ENCODE measurements around the gene MTM1. TPM values are rescaled to one million over a fixed set of nuclear protein-coding genes. Genes with fewer than 3 reads are reported as not detected.
A peak's percentile ranks its signal among the peaks of the same experiment; 100 is the strongest.

Gene MTM1
- total RNA-seq, 1 donor from 2014 or later, result 18.2 TPM

DNA sequence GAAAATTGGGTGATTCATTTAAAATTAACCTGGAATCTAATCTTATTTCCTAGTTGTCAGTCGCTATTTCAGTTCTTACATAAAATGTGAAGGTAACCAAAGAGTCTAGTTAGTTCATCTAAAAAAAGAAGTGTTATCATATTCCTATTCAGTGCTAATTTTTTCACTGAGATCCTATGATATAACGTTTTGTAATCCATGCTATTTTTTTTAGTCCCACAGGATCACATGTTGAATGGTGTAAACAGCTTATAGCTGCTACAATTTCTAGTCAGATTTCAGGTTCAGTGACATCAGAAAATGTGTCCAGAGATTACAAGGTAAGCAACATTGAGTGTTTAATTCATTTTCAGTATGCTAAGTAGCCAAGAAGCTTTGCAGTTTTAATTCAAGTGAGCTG is 130.6 kb downstream of the MTM1 start:
- peaks cover 44% of the 10 kb centered on the region for H3K4me1 Mint-ChIP-seq
- intact Hi-C loops (cut with micrococcal nuclease), result no loop called here
- no peaks in the 10 kb centered on the region for H3K9me3 Mint-ChIP-seq
- no peak for DNase-seq
- no peaks in the 10 kb centered on the region for H3K27me3 Mint-ChIP-seq
- peaks cover 30% of the 10 kb centered on the region for H3K36me3 Mint-ChIP-seq (ENCODE audit: low read depth)
- H3K4me3 Mint-ChIP-seq, result no peak overlapping the region
- no peak overlapping the region for H3K27ac Mint-ChIP-seq

DNA sequence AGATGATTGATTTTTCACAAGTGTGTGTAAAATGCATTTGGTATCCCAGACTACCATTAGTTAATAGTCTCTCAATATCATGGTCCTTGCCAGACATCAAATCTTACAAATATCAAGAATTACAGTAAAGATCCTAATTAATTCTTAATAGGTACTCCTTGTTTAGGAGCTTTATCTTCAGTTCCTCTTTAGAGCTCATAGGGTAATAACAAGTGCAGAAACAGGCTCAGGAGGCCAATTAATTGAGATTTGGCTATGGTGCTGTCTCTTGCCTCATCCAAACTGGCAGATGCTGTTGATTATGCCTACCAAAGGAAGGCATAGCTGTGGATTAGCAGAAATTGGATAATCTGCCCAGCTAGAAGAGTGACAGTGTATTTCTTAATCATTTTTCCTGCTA is 131.7 kb downstream of the MTM1 start:
- DNase-seq, result no peak
- Mint-ChIP-seq H3K4me3 (no peak overlapping the region), H3K36me3 (ENCODE audit: low read depth) (peaks cover 39% of the 10 kb centered on the region), H3K4me1 (peaks cover 46% of the 10 kb centered on the region), H3K9me3 (no peaks in the 10 kb centered on the region), H3K27me3 (no peaks in the 10 kb centered on the region), H3K27ac (no peak overlapping the region)
- intact Hi-C loops (cut with micrococcal nuclease), result no loop called here

- Mint-ChIP-seq H3K4me3 (no peak overlapping the region), H3K27me3 (no peaks in the 10 kb centered on the region), H3K36me3 (ENCODE audit: low read depth) (peaks cover 39% of the 10 kb centered on the region), H3K9me3 (no peaks in the 10 kb centered on the region), H3K27ac (no peak overlapping the region), H3K4me1 (peaks cover 38% of the 10 kb centered on the region)
- intact Hi-C loops (cut with micrococcal nuclease), result no loop called here
- DNase-seq, result no peak
Observed at GRCh38 chrX:150701377-150701776, 133.0 kb downstream of the MTM1 start.

GRCh38 chrX:150702966-150703694 is 134.7 kb downstream of the MTM1 start:
- no peak for DNase-seq
- Mint-ChIP-seq H3K4me1 (peaks cover 26% of the 10 kb centered on the region), H3K27ac (peak overlapping the region; percentile 39), H3K4me3 (no peak overlapping the region), H3K9me3 (no peaks in the 10 kb centered on the region), H3K27me3 (no peaks in the 10 kb centered on the region), H3K36me3 (ENCODE audit: low read depth) (peaks cover 45% of the 10 kb centered on the region)
- intact Hi-C loops (cut with micrococcal nuclease), result no loop called here

GRCh38 chrX:150703695-150703974 is 135.2 kb downstream of the MTM1 start:
- Mint-ChIP-seq H3K9me3 (no peaks in the 10 kb centered on the region), H3K27ac (peak overlapping the region; percentile 39), H3K27me3 (no peaks in the 10 kb centered on the region), H3K4me1 (peaks cover 26% of the 10 kb centered on the region), H3K36me3 (ENCODE audit: low read depth) (peaks cover 45% of the 10 kb centered on the region), H3K4me3 (no peak overlapping the region)
- intact Hi-C loops (cut with micrococcal nuclease), result no loop called here
- DNase-seq, result no peak

GRCh38 chrX:150704030-150704613 is 135.7 kb downstream of the MTM1 start:
- no peak overlapping the region for H3K4me3 Mint-ChIP-seq
- DNase-seq, result no peak
- H3K36me3 Mint-ChIP-seq (ENCODE audit: low read depth), result peaks cover 45% of the 10 kb centered on the region
- H3K27ac Mint-ChIP-seq, result peak overlapping the region; percentile 78
- no peaks in the 10 kb centered on the region for H3K27me3 Mint-ChIP-seq
- no peaks in the 10 kb centered on the region for H3K9me3 Mint-ChIP-seq
- H3K4me1 Mint-ChIP-seq, result peaks cover 26% of the 10 kb centered on the region
- intact Hi-C loops (cut with micrococcal nuclease), result no loop called here

- Mint-ChIP-seq H3K36me3 (ENCODE audit: low read depth) (peaks cover 16% of the 10 kb centered on the region), H3K4me3 (no peak overlapping the region), H3K27me3 (no peaks in the 10 kb centered on the region), H3K27ac (no peak overlapping the region), H3K4me1 (peaks cover 20% of the 10 kb centered on the region), H3K9me3 (no peaks in the 10 kb centered on the region)
- no peak for DNase-seq
- intact Hi-C loops (cut with micrococcal nuclease), result no loop called here
Observed at GRCh38 chrX:150712619-150713018, 144.2 kb downstream of the MTM1 start.

GRCh38 chrX:150715184-150715583 is 146.8 kb downstream of the MTM1 start:
- H3K4me1 Mint-ChIP-seq, result peaks cover 17% of the 10 kb centered on the region
- peaks cover 7% of the 10 kb centered on the region for H3K36me3 Mint-ChIP-seq (ENCODE audit: low read depth)
- no peak overlapping the region for H3K4me3 Mint-ChIP-seq
- H3K27ac Mint-ChIP-seq, result no peak overlapping the region
- no peaks in the 10 kb centered on the region for H3K9me3 Mint-ChIP-seq
- H3K27me3 Mint-ChIP-seq, result no peaks in the 10 kb centered on the region
- intact Hi-C loops (cut with micrococcal nuclease), result loop anchor here (5.0 kb wide), 1 partner anchor 83 kb away; no protein-coding TSS in a partner anchor
- no peak for DNase-seq

GRCh38 chrX:150719621-150720020 is 151.2 kb downstream of the MTM1 start:
- Mint-ChIP-seq H3K27ac (no peak overlapping the region), H3K9me3 (no peaks in the 10 kb centered on the region), H3K4me3 (no peak overlapping the region), H3K36me3 (ENCODE audit: low read depth) (peaks cover 24% of the 10 kb centered on the region), H3K4me1 (peaks cover 2% of the 10 kb centered on the region), H3K27me3 (no peaks in the 10 kb centered on the region)
- no peak for DNase-seq
- intact Hi-C loops (cut with micrococcal nuclease), result loop anchor here (5.0 kb wide), 1 partner anchor 87 kb away; no protein-coding TSS in a partner anchor

Other genes with a start within 250 kb of the MTM1 start
- gene MAMLD1, start 205.3 kb upstream of the MTM1 start, total RNA-seq, result 14.2 and 17.0 TPM in 2 replicates
- gene MTMR1, start 124.8 kb downstream of the MTM1 start, total RNA-seq, result 30.6 and 34.5 TPM in 2 replicates

Data from activated CD4-positive, alpha-beta T cell treated with anti-CD3 and anti-CD28 coated beads, Interleukin-2, amount 10 ng/mL, durations not matched to agents 24 days and 14 days (primary cell).